Measurements from ENCODE around the gene CELF4.

CELF4 gene

GRCh38 chr18:37572736-37573135, 7.1 kb upstream of the CELF4 start:
- H3K4me3 ChIP-seq (ENCODE audit: low read depth, low read length) = no peak overlapping the region
- no peaks in the 10 kb centered on the region for H3K4me1 ChIP-seq (ENCODE audit: control insufficient read depth, insufficient read depth, low read length, unreplicated experiment)
- no peaks in the 10 kb centered on the region for H3K79me2 ChIP-seq (ENCODE audit: control insufficient read depth, insufficient read depth, low read length, unreplicated experiment)
- no peak overlapping the region for H2AFZ ChIP-seq (ENCODE audit: low read length, unreplicated experiment)
- H3K27ac ChIP-seq (ENCODE audit: low read depth, low read length) = no peak overlapping the region
- H3K27me3 ChIP-seq (ENCODE audit: insufficient read depth, low read length) = peaks cover 36% of the 10 kb centered on the region
- H3K36me3 ChIP-seq (ENCODE audit: insufficient read depth, low read length) = no peaks in the 10 kb centered on the region

GRCh38 chr18:37571266-37571665, 5.7 kb upstream of the CELF4 start:
- Histone ChIP-seq H2AFZ (ENCODE audit: low read length, unreplicated experiment) (no peak overlapping the region), H3K36me3 (ENCODE audit: insufficient read depth, low read length) (no peaks in the 10 kb centered on the region), H3K27ac (ENCODE audit: low read depth, low read length) (no peak overlapping the region), H3K4me3 (ENCODE audit: low read depth, low read length) (no peak overlapping the region), H3K4me1 (ENCODE audit: control insufficient read depth, insufficient read depth, low read length, unreplicated experiment) (no peaks in the 10 kb centered on the region), H3K27me3 (ENCODE audit: insufficient read depth, low read length) (peaks cover 44% of the 10 kb centered on the region), H3K79me2 (ENCODE audit: control insufficient read depth, insufficient read depth, low read length, unreplicated experiment) (no peaks in the 10 kb centered on the region)

DNA sequence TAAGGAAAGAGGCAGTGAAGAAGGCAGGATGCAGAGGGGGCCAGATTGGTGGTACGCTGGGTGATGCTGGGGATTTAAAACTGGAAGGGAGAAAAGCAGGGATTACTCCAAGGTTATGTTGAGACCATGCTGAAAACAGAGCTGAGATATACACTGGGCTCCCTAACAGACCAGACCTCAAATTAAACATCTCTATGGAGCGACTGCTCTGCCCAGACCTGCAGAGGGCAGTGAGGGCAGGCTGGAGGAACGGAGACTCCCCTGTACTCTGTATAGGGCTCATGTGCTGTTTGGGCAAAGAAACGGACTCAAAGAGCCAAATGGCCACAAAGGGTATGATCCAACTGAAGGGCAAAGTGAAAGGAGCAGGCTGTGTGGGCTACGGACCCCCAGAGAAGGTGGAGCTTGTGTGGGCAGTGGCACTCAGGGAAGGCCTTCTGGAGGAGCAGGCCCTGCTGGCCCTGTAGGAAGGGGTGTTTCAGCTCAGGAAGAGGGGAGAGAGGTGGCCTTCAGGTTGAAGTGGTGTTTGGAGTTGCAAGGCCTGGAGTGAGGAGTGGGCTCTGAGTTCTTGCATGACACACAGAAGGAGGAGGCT, 4.8 kb upstream of the CELF4 start:
- no peak overlapping the region for H3K27ac ChIP-seq (ENCODE audit: low read depth, low read length)
- no peak overlapping the region for H3K4me3 ChIP-seq (ENCODE audit: low read depth, low read length)
- peaks cover 46% of the 10 kb centered on the region for H3K27me3 ChIP-seq (ENCODE audit: insufficient read depth, low read length)
- H3K4me1 ChIP-seq (ENCODE audit: control insufficient read depth, insufficient read depth, low read length, unreplicated experiment) = no peaks in the 10 kb centered on the region
- no peaks in the 10 kb centered on the region for H3K36me3 ChIP-seq (ENCODE audit: insufficient read depth, low read length)
- H3K79me2 ChIP-seq (ENCODE audit: control insufficient read depth, insufficient read depth, low read length, unreplicated experiment) = no peaks in the 10 kb centered on the region
- no peak overlapping the region for H2AFZ ChIP-seq (ENCODE audit: low read length, unreplicated experiment)

GRCh38 chr18:37568671-37569070, 3.1 kb upstream of the CELF4 start:
- H3K4me1 ChIP-seq (ENCODE audit: control insufficient read depth, insufficient read depth, low read length, unreplicated experiment) = no peaks in the 10 kb centered on the region
- peaks cover 64% of the 10 kb centered on the region for H3K27me3 ChIP-seq (ENCODE audit: insufficient read depth, low read length)
- no peak overlapping the region for H3K27ac ChIP-seq (ENCODE audit: low read depth, low read length)
- no peak overlapping the region for H3K4me3 ChIP-seq (ENCODE audit: low read depth, low read length)
- H2AFZ ChIP-seq (ENCODE audit: low read length, unreplicated experiment) = no peak overlapping the region
- no peaks in the 10 kb centered on the region for H3K36me3 ChIP-seq (ENCODE audit: insufficient read depth, low read length)
- H3K79me2 ChIP-seq (ENCODE audit: control insufficient read depth, insufficient read depth, low read length, unreplicated experiment) = no peaks in the 10 kb centered on the region

- Histone ChIP-seq H2AFZ (ENCODE audit: low read length, unreplicated experiment) (no peak overlapping the region), H3K4me3 (ENCODE audit: low read depth, low read length) (peak overlapping the region; percentile 78), H3K4me1 (ENCODE audit: control insufficient read depth, insufficient read depth, low read length, unreplicated experiment) (no peaks in the 10 kb centered on the region), H3K27ac (ENCODE audit: low read depth, low read length) (no peak overlapping the region), H3K27me3 (ENCODE audit: insufficient read depth, low read length) (peaks cover 69% of the 10 kb centered on the region), H3K79me2 (ENCODE audit: control insufficient read depth, insufficient read depth, low read length, unreplicated experiment) (no peaks in the 10 kb centered on the region), H3K36me3 (ENCODE audit: insufficient read depth, low read length) (no peaks in the 10 kb centered on the region)
These were observed 2.4 kb upstream of the CELF4 start for GRCh38 chr18:37567994-37568359.

- no peaks in the 10 kb centered on the region for H3K79me2 ChIP-seq (ENCODE audit: control insufficient read depth, insufficient read depth, low read length, unreplicated experiment)
- H3K4me3 ChIP-seq (ENCODE audit: low read depth, low read length) = peak overlapping the region; percentile 78
- no peak overlapping the region for H3K27ac ChIP-seq (ENCODE audit: low read depth, low read length)
- peaks cover 74% of the 10 kb centered on the region for H3K27me3 ChIP-seq (ENCODE audit: insufficient read depth, low read length)
- no peaks in the 10 kb centered on the region for H3K36me3 ChIP-seq (ENCODE audit: insufficient read depth, low read length)
- H2AFZ ChIP-seq (ENCODE audit: low read length, unreplicated experiment) = peak overlapping the region; percentile 43
- H3K4me1 ChIP-seq (ENCODE audit: control insufficient read depth, insufficient read depth, low read length, unreplicated experiment) = no peaks in the 10 kb centered on the region
These were observed 1.7 kb upstream of the CELF4 start for GRCh38 chr18:37567061-37567993.

DNA sequence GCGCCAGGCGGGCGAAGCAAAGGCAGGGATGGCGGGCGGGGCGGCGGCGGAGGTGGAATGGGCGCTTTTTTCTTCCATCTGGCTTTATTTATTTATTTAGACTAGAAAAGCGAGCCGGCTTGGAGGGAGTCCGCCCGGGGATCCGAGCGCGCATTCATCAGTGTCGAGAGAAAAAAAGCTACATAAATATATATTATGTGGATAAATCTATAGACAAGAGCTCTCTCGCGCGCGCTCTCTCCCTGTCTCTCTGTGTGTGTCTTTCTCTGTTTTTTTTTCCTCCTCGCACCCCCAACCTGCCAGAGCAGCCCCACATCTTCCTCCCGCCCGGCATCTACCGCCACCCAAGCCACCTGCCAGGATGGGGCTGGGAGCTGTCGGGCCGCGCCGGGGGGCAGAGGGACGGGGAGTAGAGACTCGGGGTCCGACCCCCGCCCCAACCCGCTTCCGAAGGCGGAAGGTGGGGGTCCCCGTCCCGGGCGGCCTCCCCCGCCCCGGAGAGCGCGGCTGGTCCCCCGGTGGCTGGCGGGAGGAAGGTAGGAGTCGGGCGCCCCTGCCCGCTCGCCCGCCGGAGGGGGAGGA, 972 bp upstream of the CELF4 start:
- Histone ChIP-seq H3K4me3 (ENCODE audit: low read depth, low read length) (peak overlapping the region; percentile 78), H2AFZ (ENCODE audit: low read length, unreplicated experiment) (no peak overlapping the region), H3K79me2 (ENCODE audit: control insufficient read depth, insufficient read depth, low read length, unreplicated experiment) (no peaks in the 10 kb centered on the region), H3K27me3 (ENCODE audit: insufficient read depth, low read length) (peaks cover 82% of the 10 kb centered on the region), H3K4me1 (ENCODE audit: control insufficient read depth, insufficient read depth, low read length, unreplicated experiment) (no peaks in the 10 kb centered on the region), H3K27ac (ENCODE audit: low read depth, low read length) (no peak overlapping the region), H3K36me3 (ENCODE audit: insufficient read depth, low read length) (no peaks in the 10 kb centered on the region)

DNA sequence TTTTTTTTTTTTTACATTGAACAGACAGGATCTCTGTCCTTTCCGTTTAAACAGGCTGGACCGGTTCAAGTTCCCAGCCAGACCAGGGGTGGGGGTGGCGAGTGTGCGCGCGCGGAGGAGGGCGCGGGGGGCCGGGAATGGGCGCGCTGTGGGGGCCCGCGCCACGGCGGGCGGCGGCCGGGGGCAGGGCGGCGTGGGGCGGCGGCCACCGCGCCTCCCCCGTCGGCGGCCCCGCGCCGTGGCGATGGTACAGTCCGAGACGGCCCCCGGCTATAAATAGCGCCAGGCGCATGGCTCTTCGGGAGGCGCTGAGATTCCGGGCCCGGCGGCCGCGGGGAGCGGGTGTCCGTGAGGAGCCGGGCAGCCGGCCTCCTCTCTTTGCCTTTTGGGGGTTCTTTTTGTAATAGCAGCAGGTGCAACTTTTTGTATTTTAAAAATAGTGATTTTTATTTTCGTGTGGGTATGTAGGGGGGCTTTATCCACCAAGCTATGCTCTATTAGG, 430 bp upstream of the CELF4 start:
- Histone ChIP-seq H3K36me3 (ENCODE audit: insufficient read depth, low read length) (no peaks in the 10 kb centered on the region), H3K27me3 (ENCODE audit: insufficient read depth, low read length) (peaks cover 86% of the 10 kb centered on the region), H3K4me1 (ENCODE audit: control insufficient read depth, insufficient read depth, low read length, unreplicated experiment) (no peaks in the 10 kb centered on the region), H3K4me3 (ENCODE audit: low read depth, low read length) (peak overlapping the region; percentile 78), H3K79me2 (ENCODE audit: control insufficient read depth, insufficient read depth, low read length, unreplicated experiment) (no peaks in the 10 kb centered on the region), H2AFZ (ENCODE audit: low read length, unreplicated experiment) (no peak overlapping the region), H3K27ac (ENCODE audit: low read depth, low read length) (no peak overlapping the region)

DNA sequence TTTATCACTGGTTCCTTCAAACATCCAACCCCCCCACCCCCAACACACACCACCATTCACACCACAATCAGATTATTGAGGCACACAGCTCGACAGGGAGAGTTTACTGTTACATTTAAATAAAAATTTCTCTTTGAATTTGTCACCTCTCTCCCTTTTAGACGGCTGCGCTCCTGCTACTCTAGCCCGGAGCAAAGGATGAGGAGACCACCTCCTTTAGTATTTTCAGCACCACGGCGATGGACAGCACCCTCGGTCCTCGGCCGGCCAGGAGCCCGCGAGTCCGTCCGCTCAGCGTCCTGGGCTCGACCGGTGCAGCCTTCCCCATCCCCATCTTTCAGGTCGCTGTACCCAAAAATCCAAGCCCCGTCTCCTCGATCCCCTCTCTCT, 892 bp downstream of the CELF4 start:
- no peak overlapping the region for H2AFZ ChIP-seq (ENCODE audit: low read length, unreplicated experiment)
- H3K27me3 ChIP-seq (ENCODE audit: insufficient read depth, low read length) = peaks cover 92% of the 10 kb centered on the region
- H3K4me3 ChIP-seq (ENCODE audit: low read depth, low read length) = no peak overlapping the region; the same call in 1 of the 2 replicates

DNA sequence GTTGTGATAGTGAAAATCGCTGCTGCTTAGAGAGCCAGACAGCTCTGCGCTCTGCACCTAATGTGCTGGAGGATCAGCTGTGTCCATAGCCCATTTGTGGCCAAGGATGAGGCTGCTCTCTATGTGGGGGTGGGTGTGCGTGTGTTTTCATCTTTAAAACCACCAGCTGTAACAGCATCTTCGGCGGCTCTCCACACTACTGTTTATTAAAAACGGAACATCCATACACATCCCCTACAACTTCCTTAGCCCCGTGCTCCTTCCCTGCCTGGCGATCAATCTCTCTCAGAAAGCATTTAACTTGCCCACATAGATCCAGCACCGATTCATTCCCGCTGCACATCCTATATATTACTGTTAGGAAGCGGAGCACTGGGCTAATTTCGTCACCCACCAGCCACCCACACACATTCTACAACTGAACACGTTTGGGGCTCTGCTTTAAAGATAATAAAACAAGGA, 1.6 kb downstream of the CELF4 start:
- H3K36me3 ChIP-seq (ENCODE audit: insufficient read depth, low read length) = no peaks in the 10 kb centered on the region
- H3K27me3 ChIP-seq (ENCODE audit: insufficient read depth, low read length) = peaks cover 86% of the 10 kb centered on the region
- H3K4me3 ChIP-seq (ENCODE audit: low read depth, low read length) = no peak overlapping the region
- H3K4me1 ChIP-seq (ENCODE audit: control insufficient read depth, insufficient read depth, low read length, unreplicated experiment) = no peaks in the 10 kb centered on the region
- no peak overlapping the region for H3K27ac ChIP-seq (ENCODE audit: low read depth, low read length)
- no peak overlapping the region for H2AFZ ChIP-seq (ENCODE audit: low read length, unreplicated experiment)
- H3K79me2 ChIP-seq (ENCODE audit: control insufficient read depth, insufficient read depth, low read length, unreplicated experiment) = no peaks in the 10 kb centered on the region

More for the DNA sequence above, 892 bp downstream of the CELF4 start:
- no peak overlapping the region for H3K27ac ChIP-seq (ENCODE audit: low read depth, low read length)
- H3K4me1 ChIP-seq (ENCODE audit: control insufficient read depth, insufficient read depth, low read length, unreplicated experiment) = no peaks in the 10 kb centered on the region
- no peaks in the 10 kb centered on the region for H3K36me3 ChIP-seq (ENCODE audit: insufficient read depth, low read length)
- H3K79me2 ChIP-seq (ENCODE audit: control insufficient read depth, insufficient read depth, low read length, unreplicated experiment) = no peaks in the 10 kb centered on the region
